H1 (cell line): Measurements from ENCODE around the gene ST13. TPM values are rescaled to one million over a fixed set of nuclear protein-coding genes. Genes with fewer than 3 reads are reported as not detected.

Experiments
- CTCF ChIA-PET: fragments of 300-600 bp; sonication (Branson Sonifier 250); formaldehyde crosslinking; loops from one replicate; lab custom pipeline; 2021; ENCODE audit not compliant: partially characterized antibody; lab: Charles Lee
- POLR2A ChIA-PET: fragments of 300-600 bp; sonication (Branson Sonifier 250); formaldehyde crosslinking; loops from one replicate; lab custom pipeline; 2021; ENCODE audit warnings: inconsistent platforms; ENCODE audit not compliant: partially characterized antibody; lab: Charles Lee
- DNase-seq, 2 experiments: peaks; one replicate each; pipeline versions ENCODE4 v3.0.0 to v3.0.0-alpha.2; 2010 to 2022; ENCODE audit warnings: low spot score in 2 of 2, low read depth in 1 of 2, mixed read lengths in 1 of 2
- FAIRE-seq: peaks from 2 replicates; lab custom pipeline; 2011; peaks lifted over from hg19 to GRCh38; lab: Jason Lieb, UNC
- H2AFZ ChIP-seq: 2 replicates; pipeline ENCODE4 v1.8.1; 2012; ENCODE audit warnings: low read length, inconsistent platforms
- H2AK5ac ChIP-seq: 2 replicates; pipeline ENCODE4 v1.6.1; 2013; ENCODE audit warnings: low read depth, low read length
- H2BK120ac ChIP-seq: replicated peaks from 2 replicates; pipeline ENCODE3; 2013; ENCODE audit warnings: low read depth, low read length, inconsistent platforms
- H2BK12ac ChIP-seq: 2 replicates; pipeline ENCODE4 v1.6.1; 2013; ENCODE audit warnings: low read depth, low read length
- H2BK15ac ChIP-seq: 2 replicates; pipeline ENCODE4 v1.6.1; 2013; ENCODE audit warnings: low read length
- H2BK20ac ChIP-seq: 2 replicates; pipeline ENCODE4 v1.6.1; 2013; ENCODE audit warnings: low read length
- H2BK5ac ChIP-seq: 2 replicates; pipeline ENCODE4 v1.6.1; 2013; ENCODE audit warnings: low read depth, low read length
- H3K14ac ChIP-seq: 2 replicates; pipeline ENCODE4 v1.6.1; 2013; ENCODE audit warnings: inconsistent platforms; ENCODE audit not compliant: insufficient read length
- H3K18ac ChIP-seq: 2 replicates; pipeline ENCODE4 v1.6.1; 2013; ENCODE audit warnings: low read length; ENCODE audit errors: extremely low read depth
- H3K23ac ChIP-seq: 2 replicates; pipeline ENCODE4 v1.6.1; 2013; ENCODE audit warnings: inconsistent platforms; ENCODE audit not compliant: insufficient read length
- H3K23me2 ChIP-seq: 2 replicates; pipeline ENCODE4 v1.6.1; 2013; ENCODE audit warnings: low read depth, low read length
- H3K27ac ChIP-seq: 2 replicates; pipeline ENCODE4 v1.6.1; 2011; ENCODE audit warnings: low read depth, low read length, inconsistent platforms
- H3K27me3 ChIP-seq, 4 experiments: replicated peaks in 1 of 4; 1 replicate in 1 of 4; 2 replicates in 3 of 4; pipeline versions ENCODE4 v1.6.1 to v1.8.1; 2011 to 2013; ENCODE audit warnings: low read length in 3 of 4, mild to moderate bottlenecking in 3 of 4, inconsistent platforms in 2 of 4, mixed read lengths in 2 of 4, moderate library complexity in 1 of 4; ENCODE audit not compliant: control insufficient read depth in 3 of 4, insufficient read depth in 3 of 4; ENCODE audit errors: extremely low read depth in 1 of 4
- H3K36me3 ChIP-seq, 4 experiments: 2 replicates each; pipeline versions ENCODE4 v1.6.1 to v1.8.1; 2011 to 2013; ENCODE audit warnings: mild to moderate bottlenecking in 4 of 4, low read length in 3 of 4, moderate library complexity in 2 of 4, control low read depth in 1 of 4, inconsistent platforms in 1 of 4; ENCODE audit not compliant: insufficient read depth in 4 of 4, control insufficient read depth in 2 of 4
- H3K4ac ChIP-seq: replicated peaks from 2 replicates; pipeline ENCODE3; 2013; ENCODE audit warnings: low read length, low read depth, mixed read lengths, inconsistent platforms; ENCODE audit not compliant: insufficient read length
- H3K4me1 ChIP-seq, 4 experiments: replicated peaks in 1 of 4; 1 replicate in 1 of 4; 2 replicates in 3 of 4; pipeline versions ENCODE4 v1.6.1 to v1.8.1; 2011 to 2013; ENCODE audit warnings: low read length in 3 of 4, inconsistent platforms in 2 of 4, mixed read lengths in 1 of 4; ENCODE audit not compliant: insufficient read depth in 4 of 4, control insufficient read depth in 3 of 4
- H3K4me2 ChIP-seq, 2 experiments: 2 replicates each; pipeline versions ENCODE4 v1.6.1 to v1.8.1; 2011 to 2013; ENCODE audit warnings: low read depth in 2 of 2, low read length in 2 of 2, control low read depth in 1 of 2, inconsistent platforms in 1 of 2, mild to moderate bottlenecking in 1 of 2; ENCODE audit not compliant: insufficient read depth in 1 of 2
- H3K4me3 ChIP-seq, 4 experiments: fragments of 200-600, 300-600 bp in 1 of 4; sonication (generic), shearing (Covaris generic), sonication (Bioruptor Twin) in 1 of 4; 2 replicates each; pipeline versions ENCODE4 v1.5.1 to v1.8.1; 2011 to 2016; ENCODE audit warnings: low read length in 4 of 4, low read depth in 3 of 4, control low read depth in 2 of 4, inconsistent platforms in 2 of 4, mild to moderate bottlenecking in 2 of 4, mixed read lengths in 1 of 4, moderate library complexity in 1 of 4; ENCODE audit not compliant: insufficient read depth in 2 of 4; ENCODE audit errors: extremely low read depth in 1 of 4
- H3K56ac ChIP-seq: replicated peaks from 2 replicates; pipeline ENCODE3; 2013; ENCODE audit warnings: low read depth, mild to moderate bottlenecking, mixed read lengths, low read length, inconsistent platforms; ENCODE audit not compliant: insufficient read length
- H3K79me1 ChIP-seq: 2 replicates; pipeline ENCODE4 v1.6.1; 2013; ENCODE audit warnings: low read depth, low read length, control low read depth
- H3K79me2 ChIP-seq, 2 experiments: 2 replicates each; pipeline versions ENCODE4 v1.6.1 to v1.8.1; 2012 to 2013; ENCODE audit warnings: low read length in 2 of 2, mild to moderate bottlenecking in 2 of 2, inconsistent platforms in 1 of 2; ENCODE audit not compliant: insufficient read depth in 2 of 2, control insufficient read depth in 1 of 2
- H3K9ac ChIP-seq, 4 experiments: replicated peaks in 1 of 4; 1 replicate in 1 of 4; 2 replicates in 3 of 4; pipeline versions ENCODE4 v1.6.1 to v1.8.1; 2011 to 2013; ENCODE audit warnings: low read depth in 3 of 4, low read length in 3 of 4, control low read depth in 2 of 4, mild to moderate bottlenecking in 2 of 4, moderate library complexity in 2 of 4, inconsistent platforms in 1 of 4; ENCODE audit errors: extremely low read depth in 1 of 4
- H3K9me3 ChIP-seq, 2 experiments: 2 replicates each; pipeline versions ENCODE4 v1.6.1 to v1.8.1; 2012 to 2013; ENCODE audit warnings: mild to moderate bottlenecking in 2 of 2, moderate library complexity in 2 of 2, control low read depth in 1 of 2, inconsistent platforms in 1 of 2, low read depth in 1 of 2, low read length in 1 of 2, mixed read lengths in 1 of 2; ENCODE audit not compliant: insufficient read depth in 2 of 2
- H4K20me1 ChIP-seq, 2 experiments: replicated peaks in 1 of 2; 2 replicates each; pipeline versions ENCODE3 to v1.8.1; 2011 to 2013; ENCODE audit warnings: inconsistent platforms in 2 of 2, low read length in 2 of 2, mild to moderate bottlenecking in 1 of 2; ENCODE audit not compliant: insufficient read depth in 2 of 2, control insufficient read depth in 1 of 2
- H4K5ac ChIP-seq: 2 replicates; pipeline ENCODE4 v1.6.1; 2013; ENCODE audit warnings: low read length, low read depth, mixed read lengths, inconsistent platforms; ENCODE audit not compliant: insufficient read length
- H4K8ac ChIP-seq: 2 replicates; pipeline ENCODE4 v1.8.0; 2013; ENCODE audit warnings: mild to moderate bottlenecking, moderate library complexity, low read length, inconsistent platforms; ENCODE audit not compliant: insufficient read depth; ENCODE audit errors: extremely low read depth
- H4K91ac ChIP-seq: replicated peaks from 2 replicates; pipeline ENCODE3; 2013; ENCODE audit warnings: low read length, mixed read lengths, inconsistent platforms; ENCODE audit not compliant: insufficient read length
- ASH2L ChIP-seq: fragments of 200-600, 300-600 bp; sonication (generic); IDR thresholded peaks from one replicate; pipeline ENCODE4 v1.7.1; 2017; ENCODE audit warnings: low read length
- CHD2 ChIP-seq: IDR thresholded peaks from 2 replicates; pipeline ENCODE4 v1.6.1; 2012; ENCODE audit warnings: low read length, improper control_type of control experiment
- CTBP2 ChIP-seq: IDR thresholded peaks from 2 replicates; pipeline ENCODE4 v1.7.0; 2011; ENCODE audit warnings: borderline replicate concordance, mild to moderate bottlenecking, moderate library complexity, mixed read lengths, low read length; ENCODE audit not compliant: insufficient read depth, insufficient read length
- GTF2F1 ChIP-seq: IDR thresholded peaks from 2 replicates; pipeline ENCODE4 v1.6.1; 2012; ENCODE audit warnings: low read depth, low read length, improper control_type of control experiment, borderline replicate concordance
- JUND ChIP-seq: IDR thresholded peaks from 2 replicates; pipeline ENCODE4 v1.6.1; 2011; ENCODE audit warnings: mild to moderate bottlenecking, improper control_type of control experiment, low read length
- MAFK ChIP-seq: IDR thresholded peaks from 2 replicates; pipeline ENCODE4 v1.6.1; 2012; ENCODE audit warnings: low read depth, mild to moderate bottlenecking, improper control_type of control experiment, low read length
- RFX5 ChIP-seq: IDR thresholded peaks from 2 replicates; pipeline ENCODE4 v1.6.1; 2011; ENCODE audit warnings: low read depth, low read length, improper control_type of control experiment, borderline replicate concordance
- SAP30 ChIP-seq: fragments of 300-600 bp; sonication (generic); IDR thresholded peaks from 2 replicates; pipeline ENCODE4 v1.7.1; 2012; ENCODE audit warnings: low read length, moderate library complexity, mild to moderate bottlenecking, inconsistent platforms; ENCODE audit not compliant: insufficient read depth, insufficient replicate concordance
- SP1 ChIP-seq: IDR thresholded peaks from 2 replicates; pipeline ENCODE4 v1.6.1; 2011; ENCODE audit warnings: low read depth, low read length
- SP2 ChIP-seq: IDR thresholded peaks from 2 replicates; pipeline ENCODE4 v1.6.1; 2012; ENCODE audit warnings: mild to moderate bottlenecking, low read length, inconsistent platforms
- TBP ChIP-seq: IDR thresholded peaks from 2 replicates; pipeline ENCODE4 v1.6.1; 2011; ENCODE audit warnings: low read depth, low read length, improper control_type of control experiment
- TCF12 ChIP-seq: IDR thresholded peaks from 2 replicates; pipeline ENCODE4 v1.6.1; 2011; ENCODE audit warnings: low read depth, mild to moderate bottlenecking, low read length
- WGBS, 2 experiments: shearing (Covaris generic) in 1 of 2; methylation state at CpG; one replicate each; pipeline versions ENCODE4 v1.1.6 to v1.1.7; 2013 to 2015; ENCODE audit warnings: low lambda C conversion rate in 2 of 2, mixed read lengths in 2 of 2, inconsistent platforms in 1 of 2, low coverage in 1 of 2, missing lambda C conversion rate in 1 of 2; ENCODE audit not compliant: insufficient replicate concordance in 2 of 2, insufficient coverage in 1 of 2, insufficient read length in 1 of 2; ENCODE audit errors: extremely low coverage in 1 of 2, missing lambda C conversion rate in 1 of 2; 5-methylcytosine and 5-hydroxymethylcytosine counted together
- polyA plus RNA-seq, 7 experiments: library from polyadenylated mRNA; depleted of rRNA in 3 of 7; stranded (reverse) in 5 of 7; unstranded in 2 of 7; fragments of >200 nt in 5 of 7; fragments of 200-250 nt in 2 of 7; gene quantifications; 1 replicate in 5 of 7; 2 replicates in 1 of 7; 4 replicates in 1 of 7; pipeline versions ENCODE4 v1.2.1 to v1.2.3, GENCODE V29; 2011 to 2013; ENCODE audit warnings: missing spikeins in 2 of 7, mixed read lengths in 2 of 7
- total RNA-seq: library from RNA; stranded (reverse); fragmentation: NEBNext Ultra II Directional; extraction: Animal tissue kit (Norgen Biotek cat#: 25700); gene quantifications from 2 replicates; pipeline ENCODE4 v1.2.1, GENCODE V29; 2021

ST13 gene
- total and polyA plus RNA-seq, 2 of the 8 experiments (the other 6 are each of a cell fraction or from before 2014, with no cell fraction given), result 52.0 to 305 TPM

- peak overlapping the region; percentile 72 to 98 (median 94) for H3K4me3 ChIP-seq
- H2BK20ac ChIP-seq, result no peak overlapping the region
- no peak overlapping the region for H3K27ac ChIP-seq
- H4K20me1 ChIP-seq, result no peaks in the 10 kb centered on the region
- POLR2A ChIA-PET, result interaction anchor here (0.6 to 2.8 kb wide), 4 partner anchors 9 to 39 kb away, joined by 3 to 9 read pairs (median 5); partner anchors contain the start of gene XPNPEP3
- peak overlapping the region; percentile 75; the same call in 1 of the 2 replicates for H2AFZ ChIP-seq
- H2BK12ac ChIP-seq, result no peak overlapping the region
- H3K4ac ChIP-seq, result no peak overlapping the region
- H2BK15ac ChIP-seq, result no peak overlapping the region
- H3K27me3 ChIP-seq, result no peaks in the 10 kb centered on the region
- no peak overlapping the region for H4K5ac ChIP-seq
- 76% methylated on average over 13 of the region's 14 CpGs; no CpG with 5 or more reads in 1 of the 2 experiments for WGBS, 2 experiments
- no peak overlapping the region for H2BK120ac ChIP-seq
- CTCF ChIA-PET, result interaction anchor here (0.5 to 1.1 kb wide), 4 partner anchors 36 to 419 kb away, joined by 3 to 5 read pairs (median 3); no protein-coding TSS in a partner anchor
- peaks cover 2% of the 10 kb centered on the region; the same call in 1 of the 2 replicates for H3K23me2 ChIP-seq
- H2BK5ac ChIP-seq, result no peak overlapping the region
- no peak overlapping the region for H4K91ac ChIP-seq
- DNase-seq (no peak), FAIRE-seq (no peak)
- H3K36me3 ChIP-seq, result peaks cover 0 to 11% (median 4%) of the 10 kb centered on the region in 4 experiments; a peak in 3 of 8 replicates
- no peak overlapping the region for H2AK5ac ChIP-seq
- peaks cover 9% of the 10 kb centered on the region for H3K79me1 ChIP-seq
- H3K18ac ChIP-seq, result no peak overlapping the region
- no peaks in the 10 kb centered on the region for H3K9me3 ChIP-seq
- H3K9ac ChIP-seq, result peak overlapping the region in 2 of 4 experiments; percentile 63 to 72; a peak in 3 of 7 replicates
- H3K79me2 ChIP-seq, result peaks cover 5 to 46% of the 10 kb centered on the region in 2 experiments; a peak in 3 of 4 replicates
- H3K23ac ChIP-seq, result no peak overlapping the region
- no peak overlapping the region for H3K14ac ChIP-seq
- no peak overlapping the region for H3K56ac ChIP-seq
- no peak overlapping the region for H4K8ac ChIP-seq
- peaks cover 0 to 1% (median 0%) of the 10 kb centered on the region in 4 experiments; a peak in 3 of 7 replicates for H3K4me1 ChIP-seq
- peak overlapping the region; percentile 71 to 77 for H3K4me2 ChIP-seq
- no peak for TF ChIP-seq TBP
- no peak for TF ChIP-seq JUND
- no peak for TF ChIP-seq ASH2L
- TF ChIP-seq CTBP2, result no peak
- TF ChIP-seq MAFK, result no peak
- TF ChIP-seq SP2, result no peak
- no peak for TF ChIP-seq SAP30
- no peak for TF ChIP-seq SP1
- no peak for TF ChIP-seq GTF2F1
- no peak for TF ChIP-seq TCF12
- no peak for TF ChIP-seq RFX5
- no peak for TF ChIP-seq CHD2
Observed at GRCh38 chr22:40818192-40818746, 38.2 kb downstream of the ST13 start.
